GM12801 (cell line): Measurements from ENCODE around the gene TOR1AIP2.

Experiments
- TF ChIP-seq, protein P1 (sequence below): IDR thresholded peaks from one replicate; pipeline ENCODE4 v1.5.1; 2011; ENCODE audit warnings: control low read depth; ENCODE audit not compliant: insufficient read length; ENCODE audit errors: extremely low read depth

Gene TOR1AIP2

DNA sequence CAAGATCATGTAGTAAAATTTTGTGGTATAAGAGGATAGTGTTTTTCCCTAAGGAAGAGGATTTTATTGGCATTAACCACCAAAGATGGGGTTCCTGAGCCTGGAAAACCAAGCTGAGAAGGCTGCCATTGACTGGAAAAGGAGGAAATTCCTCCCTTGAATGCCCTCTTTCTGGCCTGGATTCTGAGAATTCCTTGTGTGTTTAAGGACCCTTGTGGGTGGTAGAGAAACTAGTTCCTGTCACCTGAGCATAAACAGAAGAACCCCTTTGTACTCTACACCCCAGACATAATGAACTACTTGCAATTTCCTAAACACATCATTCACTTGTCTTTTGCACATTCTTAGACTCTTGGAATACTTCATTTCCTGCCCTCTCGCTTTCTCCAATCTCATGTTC, 43.9 kb upstream of the TOR1AIP2 start:
- TF ChIP-seq, protein P1, sequence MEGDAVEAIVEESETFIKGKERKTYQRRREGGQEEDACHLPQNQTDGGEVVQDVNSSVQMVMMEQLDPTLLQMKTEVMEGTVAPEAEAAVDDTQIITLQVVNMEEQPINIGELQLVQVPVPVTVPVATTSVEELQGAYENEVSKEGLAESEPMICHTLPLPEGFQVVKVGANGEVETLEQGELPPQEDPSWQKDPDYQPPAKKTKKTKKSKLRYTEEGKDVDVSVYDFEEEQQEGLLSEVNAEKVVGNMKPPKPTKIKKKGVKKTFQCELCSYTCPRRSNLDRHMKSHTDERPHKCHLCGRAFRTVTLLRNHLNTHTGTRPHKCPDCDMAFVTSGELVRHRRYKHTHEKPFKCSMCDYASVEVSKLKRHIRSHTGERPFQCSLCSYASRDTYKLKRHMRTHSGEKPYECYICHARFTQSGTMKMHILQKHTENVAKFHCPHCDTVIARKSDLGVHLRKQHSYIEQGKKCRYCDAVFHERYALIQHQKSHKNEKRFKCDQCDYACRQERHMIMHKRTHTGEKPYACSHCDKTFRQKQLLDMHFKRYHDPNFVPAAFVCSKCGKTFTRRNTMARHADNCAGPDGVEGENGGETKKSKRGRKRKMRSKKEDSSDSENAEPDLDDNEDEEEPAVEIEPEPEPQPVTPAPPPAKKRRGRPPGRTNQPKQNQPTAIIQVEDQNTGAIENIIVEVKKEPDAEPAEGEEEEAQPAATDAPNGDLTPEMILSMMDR = no peak

DNA sequence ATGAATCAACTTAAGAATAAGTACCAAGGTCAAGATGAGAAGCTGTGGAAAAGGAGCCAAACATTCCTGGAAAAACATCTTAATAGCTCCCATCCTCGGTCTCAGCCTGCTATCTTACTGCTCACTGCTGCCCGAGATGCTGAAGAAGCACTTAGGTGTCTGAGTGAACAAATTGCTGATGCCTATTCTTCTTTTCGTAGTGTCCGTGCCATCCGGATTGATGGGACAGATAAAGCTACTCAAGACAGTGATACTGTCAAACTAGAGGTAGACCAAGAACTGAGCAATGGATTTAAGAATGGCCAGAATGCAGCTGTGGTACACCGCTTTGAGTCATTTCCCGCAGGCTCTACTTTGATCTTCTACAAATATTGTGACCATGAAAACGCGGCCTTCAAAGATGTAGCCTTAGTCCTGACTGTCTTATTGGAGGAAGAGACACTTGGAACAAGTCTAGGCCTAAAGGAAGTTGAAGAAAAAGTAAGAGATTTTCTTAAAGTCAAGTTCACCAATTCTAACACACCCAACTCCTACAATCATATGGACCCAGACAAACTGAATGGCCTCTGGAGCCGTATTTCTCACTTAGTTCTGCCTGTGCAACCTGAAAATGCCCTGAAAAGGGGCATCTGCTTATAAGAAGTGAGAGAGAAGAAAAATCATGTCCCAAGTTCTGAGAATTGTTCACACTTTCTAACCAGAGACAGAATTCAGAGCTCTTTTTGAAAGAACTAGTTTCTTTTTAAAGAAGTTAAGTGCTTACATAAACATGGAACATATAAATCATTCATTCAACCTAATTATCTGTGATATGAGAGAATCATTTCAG, 40.2 kb upstream of the TOR1AIP2 start:
- TF ChIP-seq, protein P1 = no peak

DNA sequence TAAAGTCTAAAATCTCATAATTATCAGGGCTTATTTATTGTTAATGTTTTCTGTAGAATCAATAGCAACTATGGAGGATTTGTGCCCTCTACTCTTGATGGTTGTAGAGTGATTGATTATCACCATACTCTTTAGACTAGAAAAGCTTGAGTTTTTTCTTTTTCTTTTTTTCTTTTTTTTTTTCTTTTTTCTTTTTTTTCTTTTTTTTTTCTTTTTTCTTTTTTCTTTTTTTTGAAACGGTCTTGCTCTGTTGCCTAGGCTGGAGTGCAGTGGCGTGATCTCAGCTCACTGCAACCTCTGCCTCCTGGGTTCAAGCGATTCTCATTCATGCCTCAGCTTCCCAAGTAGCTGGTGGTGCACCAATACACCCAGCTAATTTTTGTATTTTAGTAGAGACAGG, 34.2 kb upstream of the TOR1AIP2 start:
- TF ChIP-seq, protein P1 = no peak

DNA sequence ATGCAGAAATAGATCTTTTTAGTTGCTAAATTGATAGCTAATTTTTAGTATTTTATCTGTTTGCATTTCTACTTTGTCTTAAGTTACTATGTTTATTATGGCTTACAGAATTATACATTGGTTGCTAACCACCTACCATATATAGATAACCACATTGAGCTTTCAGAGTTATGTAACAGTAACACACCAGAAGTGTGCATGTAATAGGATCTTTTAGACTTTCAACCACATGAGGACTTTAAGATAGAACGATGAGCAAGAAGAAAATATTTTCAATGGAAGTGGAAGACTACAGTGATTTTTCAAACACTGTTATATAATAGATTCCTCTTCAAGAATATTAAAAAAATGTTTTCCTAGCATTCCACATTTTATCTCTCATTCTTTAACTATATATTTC, 33.3 kb upstream of the TOR1AIP2 start:
- TF ChIP-seq, protein P1 = no peak

DNA sequence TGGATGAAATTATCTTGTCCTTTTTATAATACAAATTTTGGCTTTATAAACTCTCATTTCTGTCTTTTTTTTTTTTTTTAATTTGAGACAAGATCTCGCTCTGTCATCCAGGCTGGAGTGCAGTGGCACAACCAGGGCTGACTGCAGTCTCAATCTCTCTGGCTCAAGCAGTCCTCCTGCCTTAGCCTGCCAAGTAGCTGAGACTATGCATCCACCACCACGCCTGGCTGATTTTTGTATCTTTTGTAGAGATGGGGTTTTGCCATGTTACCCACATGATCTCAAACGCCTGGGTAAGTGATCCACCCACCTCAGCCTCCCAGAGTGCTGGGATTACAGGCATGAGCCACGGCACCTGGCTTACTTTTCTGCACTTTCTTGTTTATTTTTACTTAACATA, 12.0 kb upstream of the TOR1AIP2 start:
- TF ChIP-seq, protein P1 = no peak

DNA sequence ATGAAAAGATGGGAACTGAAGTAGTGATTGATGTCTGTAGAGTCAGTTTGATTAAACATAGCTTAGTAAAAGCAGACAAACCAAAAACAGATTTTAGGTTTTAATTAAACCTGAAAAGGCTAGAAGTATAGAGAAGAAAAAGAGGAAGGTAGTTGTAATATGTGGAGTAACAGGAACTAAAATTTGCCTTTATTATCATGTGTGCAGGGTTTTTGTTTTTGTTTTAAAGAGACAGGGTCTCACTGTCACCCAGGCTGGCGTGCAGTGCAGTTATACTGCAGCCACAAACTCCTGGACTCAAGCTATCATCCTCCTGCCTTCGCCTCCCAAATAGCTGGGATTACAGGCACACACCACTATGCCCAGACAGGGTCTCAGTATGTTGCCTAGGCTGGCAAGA, 10.5 kb upstream of the TOR1AIP2 start:
- TF ChIP-seq, protein P1 = no peak

DNA sequence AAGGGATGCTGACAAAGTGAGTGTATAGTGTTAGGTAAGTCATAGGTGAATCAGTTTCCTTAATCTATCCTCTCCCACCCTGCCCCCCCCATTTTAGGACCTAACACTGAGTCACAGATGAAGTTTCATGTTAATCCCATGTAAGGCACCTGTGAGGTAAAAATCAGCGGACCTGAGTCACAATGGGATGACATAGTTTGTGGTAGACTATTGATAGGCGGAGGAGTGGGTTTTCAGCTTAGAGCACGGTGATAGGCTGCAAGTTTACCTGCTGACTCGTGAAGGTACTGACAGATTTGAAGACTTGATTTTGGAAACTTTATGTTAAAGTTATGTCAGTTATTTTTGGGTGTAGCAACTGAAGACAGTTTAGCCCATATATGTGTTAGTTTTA, 6.1 kb upstream of the TOR1AIP2 start:
- TF ChIP-seq, protein P1 = no peak
